Activated T-helper 2 cell treated with anti-CD3 and anti-CD28 coated beads, Interferon-gamma antibody, Interleukin-2, Interleukin-4, amounts not matched to agents 10 μg/mL and 5 μg/mL and 100 μg/mL, durations not matched to agents 14 hours and 24 hours and 36 hours (primary cell): ENCODE measurements around the gene OR6Y1. TPM values are rescaled to one million over a fixed set of nuclear protein-coding genes. Genes with fewer than 3 reads are reported as not detected.
A peak's percentile ranks its signal among the peaks of the same experiment; 100 is the strongest.

ENCODE experiments used
- DNase-seq: peaks from one replicate; pipeline ENCODE4 v3.0.0; 2021; ENCODE audit warnings: low spot score
- H3K27ac Mint-ChIP-seq: one replicate; pipeline ENCODE4 v1.8.0; 2021; ENCODE audit warnings: mixed read lengths
- H3K27me3 Mint-ChIP-seq: one replicate; pipeline ENCODE4 v1.8.0; 2021; ENCODE audit warnings: low read depth, mixed read lengths
- H3K36me3 Mint-ChIP-seq: one replicate; pipeline ENCODE4 v1.8.0; 2021; ENCODE audit warnings: low read depth, mixed read lengths
- H3K4me1 Mint-ChIP-seq: one replicate; pipeline ENCODE4 v1.8.0; 2021; ENCODE audit warnings: low read depth, mixed read lengths
- H3K4me3 Mint-ChIP-seq: one replicate; pipeline ENCODE4 v1.8.0; 2021; ENCODE audit warnings: low read depth, mild to moderate bottlenecking, moderate library complexity, mixed read lengths
- H3K9me3 Mint-ChIP-seq: one replicate; pipeline ENCODE4 v1.8.0; 2021; ENCODE audit warnings: mixed read lengths
- intact Hi-C: fragments of 100-400 bp; cut with micrococcal nuclease; formaldehyde crosslinking; loops from one replicate; pipeline ENCODE4 v1.15.1; 2023
- total RNA-seq: library from RNA; stranded (reverse); gene quantifications from 2 replicates; pipeline ENCODE4 v1.2.3, GENCODE V29; 2022

OR6Y1 gene
- total RNA-seq, 1 donor from 2014 or later, result not detected

- H3K27ac Mint-ChIP-seq, result no peak overlapping the region
- H3K27me3 Mint-ChIP-seq, result no peaks in the 10 kb centered on the region
- H3K4me3 Mint-ChIP-seq, result no peak overlapping the region
- no peaks in the 10 kb centered on the region for H3K4me1 Mint-ChIP-seq
- no peak for DNase-seq
- H3K36me3 Mint-ChIP-seq, result no peaks in the 10 kb centered on the region
- intact Hi-C loops, result no loop called here
- H3K9me3 Mint-ChIP-seq, result no peaks in the 10 kb centered on the region
Measured at GRCh38 chr1:158534496-158534895, 19.7 kb downstream of the OR6Y1 start.

GRCh38 chr1:158527190-158527815 is 26.9 kb downstream of the OR6Y1 start:
- no peak for DNase-seq
- H3K27me3 Mint-ChIP-seq, result peaks cover 4% of the 10 kb centered on the region
- peaks cover 7% of the 10 kb centered on the region for H3K9me3 Mint-ChIP-seq
- no peaks in the 10 kb centered on the region for H3K4me1 Mint-ChIP-seq
- no peak overlapping the region for H3K4me3 Mint-ChIP-seq
- intact Hi-C loops, result no loop called here
- H3K27ac Mint-ChIP-seq, result no peak overlapping the region
- H3K36me3 Mint-ChIP-seq, result no peaks in the 10 kb centered on the region

- Mint-ChIP-seq H3K4me3 (no peak overlapping the region), H3K4me1 (no peaks in the 10 kb centered on the region), H3K27me3 (peaks cover 3% of the 10 kb centered on the region), H3K27ac (no peak overlapping the region), H3K36me3 (no peaks in the 10 kb centered on the region), H3K9me3 (no peaks in the 10 kb centered on the region)
- DNase-seq, result no peak
- intact Hi-C loops, result no loop called here
Measured at GRCh38 chr1:158521666-158522058, 32.5 kb downstream of the OR6Y1 start.

- Mint-ChIP-seq H3K36me3 (no peaks in the 10 kb centered on the region), H3K4me3 (no peak overlapping the region), H3K27me3 (peaks cover 3% of the 10 kb centered on the region), H3K27ac (no peak overlapping the region), H3K9me3 (no peaks in the 10 kb centered on the region), H3K4me1 (no peaks in the 10 kb centered on the region)
- no peak for DNase-seq
- intact Hi-C loops, result no loop called here
Measured at GRCh38 chr1:158520955-158521665, 33.1 kb downstream of the OR6Y1 start.

- no peak for DNase-seq
- H3K4me3 Mint-ChIP-seq, result no peak overlapping the region
- no peak overlapping the region for H3K27ac Mint-ChIP-seq
- H3K4me1 Mint-ChIP-seq, result no peaks in the 10 kb centered on the region
- intact Hi-C loops, result no loop called here
- H3K27me3 Mint-ChIP-seq, result peaks cover 3% of the 10 kb centered on the region
- H3K36me3 Mint-ChIP-seq, result no peaks in the 10 kb centered on the region
- H3K9me3 Mint-ChIP-seq, result no peaks in the 10 kb centered on the region
Measured at GRCh38 chr1:158520021-158520420, 34.2 kb downstream of the OR6Y1 start.

GRCh38 chr1:158516966-158517365 is 37.2 kb downstream of the OR6Y1 start:
- Mint-ChIP-seq H3K9me3 (no peaks in the 10 kb centered on the region), H3K27me3 (no peaks in the 10 kb centered on the region)

GRCh38 chr1:158509471-158510156 is 44.6 kb downstream of the OR6Y1 start:
- no peaks in the 10 kb centered on the region for H3K36me3 Mint-ChIP-seq
- H3K4me3 Mint-ChIP-seq, result no peak overlapping the region
- intact Hi-C loops, result no loop called here
- peaks cover 26% of the 10 kb centered on the region for H3K27me3 Mint-ChIP-seq
- H3K27ac Mint-ChIP-seq, result no peak overlapping the region
- H3K9me3 Mint-ChIP-seq, result no peaks in the 10 kb centered on the region
- no peak for DNase-seq
- no peaks in the 10 kb centered on the region for H3K4me1 Mint-ChIP-seq

More at GRCh38 chr1:158516966-158517365, 37.2 kb downstream of the OR6Y1 start:
- no peaks in the 10 kb centered on the region for H3K36me3 Mint-ChIP-seq
- H3K27ac Mint-ChIP-seq, result no peak overlapping the region
- DNase-seq, result no peak
- intact Hi-C loops, result no loop called here
- H3K4me1 Mint-ChIP-seq, result no peaks in the 10 kb centered on the region
- no peak overlapping the region for H3K4me3 Mint-ChIP-seq

- intact Hi-C loops, result loop anchor here (1.0 kb wide), 1 partner anchor 565 kb away; no protein-coding TSS in a partner anchor
- Mint-ChIP-seq H3K36me3 (no peaks in the 10 kb centered on the region), H3K4me3 (no peak overlapping the region), H3K27me3 (peaks cover 35% of the 10 kb centered on the region), H3K9me3 (no peaks in the 10 kb centered on the region), H3K4me1 (no peaks in the 10 kb centered on the region), H3K27ac (no peak overlapping the region)
- no peak for DNase-seq
Measured at GRCh38 chr1:158507511-158507910, 46.7 kb downstream of the OR6Y1 start.

GRCh38 chr1:158506369-158506987 is 47.7 kb downstream of the OR6Y1 start:
- Mint-ChIP-seq H3K4me1 (no peaks in the 10 kb centered on the region), H3K4me3 (no peak overlapping the region), H3K36me3 (no peaks in the 10 kb centered on the region), H3K27me3 (peaks cover 35% of the 10 kb centered on the region), H3K9me3 (no peaks in the 10 kb centered on the region), H3K27ac (no peak overlapping the region)
- intact Hi-C loops, result loop anchor here (1.0 kb wide), 1 partner anchor 492 kb away; no protein-coding TSS in a partner anchor
- peak; percentile 17 for DNase-seq

GRCh38 chr1:158496374-158496773 is 57.8 kb downstream of the OR6Y1 start:
- no peak overlapping the region for H3K27ac Mint-ChIP-seq
- no peaks in the 10 kb centered on the region for H3K36me3 Mint-ChIP-seq
- intact Hi-C loops, result loop anchor here (10.0 kb wide), 1 partner anchor 292 kb away; no protein-coding TSS in a partner anchor
- no peaks in the 10 kb centered on the region for H3K4me1 Mint-ChIP-seq
- no peak overlapping the region for H3K4me3 Mint-ChIP-seq
- DNase-seq, result no peak
- H3K27me3 Mint-ChIP-seq, result peaks cover 11% of the 10 kb centered on the region
- no peaks in the 10 kb centered on the region for H3K9me3 Mint-ChIP-seq

GRCh38 chr1:158494796-158495195 is 59.4 kb downstream of the OR6Y1 start:
- Mint-ChIP-seq H3K36me3 (no peaks in the 10 kb centered on the region), H3K27ac (no peak overlapping the region), H3K27me3 (peaks cover 11% of the 10 kb centered on the region), H3K4me3 (no peak overlapping the region), H3K9me3 (no peaks in the 10 kb centered on the region), H3K4me1 (no peaks in the 10 kb centered on the region)
- intact Hi-C loops, result loop anchor here (10.0 kb wide), 1 partner anchor 290 kb away; no protein-coding TSS in a partner anchor
- no peak for DNase-seq
